Measurements from ENCODE around the gene NXF1. TPM values are rescaled to one million over a fixed set of nuclear protein-coding genes. Genes with fewer than 3 reads are reported as not detected.

Gene NXF1
- total and polyA plus RNA-seq, 2 of the 13 experiments (the other 11 are each of a cell fraction or from before 2014, with no cell fraction given), result 30.4 to 30.9 TPM

DNA sequence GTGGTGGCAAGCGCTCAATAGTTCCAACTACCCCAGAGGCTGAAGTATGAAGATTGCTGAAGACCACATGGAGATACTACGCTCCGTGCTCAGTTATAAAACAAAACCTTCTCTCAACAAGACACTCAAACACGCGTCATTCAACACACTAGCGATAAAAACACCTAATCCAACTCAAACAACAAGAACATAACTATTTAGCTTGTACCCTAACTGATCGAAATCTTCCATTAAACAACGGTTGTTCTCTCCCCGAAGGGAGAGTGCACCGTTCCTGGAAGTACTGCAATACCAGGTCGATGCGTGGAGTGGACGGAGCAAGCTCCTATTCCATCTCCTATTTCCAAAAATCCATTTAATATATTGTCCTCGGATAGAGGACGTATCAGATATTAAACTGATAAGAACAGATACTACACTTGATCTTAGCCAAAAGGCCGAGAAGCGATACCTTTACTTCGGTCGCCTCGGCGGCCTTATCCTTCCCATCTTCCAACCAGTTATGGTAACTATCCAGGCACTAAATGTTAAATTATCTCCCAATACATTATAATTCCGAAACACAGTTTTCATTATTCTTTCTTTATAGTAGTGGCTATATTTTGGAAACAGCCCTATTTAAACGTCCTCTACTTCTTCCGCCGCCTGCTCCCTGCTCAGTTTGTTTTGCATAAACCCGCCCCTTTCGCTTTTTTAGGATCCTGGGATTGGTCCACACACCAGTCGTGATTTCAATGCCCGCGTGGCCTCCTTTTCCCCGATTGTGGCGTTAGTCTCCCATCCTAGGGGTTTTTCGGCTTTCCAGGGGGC lies 36.3 kb upstream of the NXF1 start (continued):
- TF ChIP-seq, protein P1, sequence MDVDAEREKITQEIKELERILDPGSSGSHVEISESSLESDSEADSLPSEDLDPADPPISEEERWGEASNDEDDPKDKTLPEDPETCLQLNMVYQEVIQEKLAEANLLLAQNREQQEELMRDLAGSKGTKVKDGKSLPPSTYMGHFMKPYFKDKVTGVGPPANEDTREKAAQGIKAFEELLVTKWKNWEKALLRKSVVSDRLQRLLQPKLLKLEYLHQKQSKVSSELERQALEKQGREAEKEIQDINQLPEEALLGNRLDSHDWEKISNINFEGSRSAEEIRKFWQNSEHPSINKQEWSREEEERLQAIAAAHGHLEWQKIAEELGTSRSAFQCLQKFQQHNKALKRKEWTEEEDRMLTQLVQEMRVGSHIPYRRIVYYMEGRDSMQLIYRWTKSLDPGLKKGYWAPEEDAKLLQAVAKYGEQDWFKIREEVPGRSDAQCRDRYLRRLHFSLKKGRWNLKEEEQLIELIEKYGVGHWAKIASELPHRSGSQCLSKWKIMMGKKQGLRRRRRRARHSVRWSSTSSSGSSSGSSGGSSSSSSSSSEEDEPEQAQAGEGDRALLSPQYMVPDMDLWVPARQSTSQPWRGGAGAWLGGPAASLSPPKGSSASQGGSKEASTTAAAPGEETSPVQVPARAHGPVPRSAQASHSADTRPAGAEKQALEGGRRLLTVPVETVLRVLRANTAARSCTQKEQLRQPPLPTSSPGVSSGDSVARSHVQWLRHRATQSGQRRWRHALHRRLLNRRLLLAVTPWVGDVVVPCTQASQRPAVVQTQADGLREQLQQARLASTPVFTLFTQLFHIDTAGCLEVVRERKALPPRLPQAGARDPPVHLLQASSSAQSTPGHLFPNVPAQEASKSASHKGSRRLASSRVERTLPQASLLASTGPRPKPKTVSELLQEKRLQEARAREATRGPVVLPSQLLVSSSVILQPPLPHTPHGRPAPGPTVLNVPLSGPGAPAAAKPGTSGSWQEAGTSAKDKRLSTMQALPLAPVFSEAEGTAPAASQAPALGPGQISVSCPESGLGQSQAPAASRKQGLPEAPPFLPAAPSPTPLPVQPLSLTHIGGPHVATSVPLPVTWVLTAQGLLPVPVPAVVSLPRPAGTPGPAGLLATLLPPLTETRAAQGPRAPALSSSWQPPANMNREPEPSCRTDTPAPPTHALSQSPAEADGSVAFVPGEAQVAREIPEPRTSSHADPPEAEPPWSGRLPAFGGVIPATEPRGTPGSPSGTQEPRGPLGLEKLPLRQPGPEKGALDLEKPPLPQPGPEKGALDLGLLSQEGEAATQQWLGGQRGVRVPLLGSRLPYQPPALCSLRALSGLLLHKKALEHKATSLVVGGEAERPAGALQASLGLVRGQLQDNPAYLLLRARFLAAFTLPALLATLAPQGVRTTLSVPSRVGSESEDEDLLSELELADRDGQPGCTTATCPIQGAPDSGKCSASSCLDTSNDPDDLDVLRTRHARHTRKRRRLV (CRISPR knock-in tag; IDR thresholded peaks at IDR 0.05), result peak; percentile 100
- TF ChIP-seq ATRX (CRISPR knock-in tag; IDR thresholded peaks at IDR 0.05; ENCODE audit: borderline replicate concordance), result no peak
- TF ChIP-seq REL (CRISPR knock-in tag; conservative IDR thresholded peaks at IDR 0.05), result peak; percentile 99
- TF ChIP-seq, protein P2, sequence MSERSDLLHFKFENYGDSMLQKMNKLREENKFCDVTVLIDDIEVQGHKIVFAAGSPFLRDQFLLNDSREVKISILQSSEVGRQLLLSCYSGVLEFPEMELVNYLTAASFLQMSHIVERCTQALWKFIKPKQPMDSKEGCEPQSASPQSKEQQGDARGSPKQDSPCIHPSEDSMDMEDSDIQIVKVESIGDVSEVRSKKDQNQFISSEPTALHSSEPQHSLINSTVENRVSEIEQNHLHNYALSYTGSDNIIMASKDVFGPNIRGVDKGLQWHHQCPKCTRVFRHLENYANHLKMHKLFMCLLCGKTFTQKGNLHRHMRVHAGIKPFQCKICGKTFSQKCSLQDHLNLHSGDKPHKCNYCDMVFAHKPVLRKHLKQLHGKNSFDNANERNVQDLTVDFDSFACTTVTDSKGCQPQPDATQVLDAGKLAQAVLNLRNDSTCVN (CRISPR knock-in tag; IDR thresholded peaks at IDR 0.05; ENCODE audit: borderline replicate concordance), result no peak
- TF ChIP-seq, protein P3, sequence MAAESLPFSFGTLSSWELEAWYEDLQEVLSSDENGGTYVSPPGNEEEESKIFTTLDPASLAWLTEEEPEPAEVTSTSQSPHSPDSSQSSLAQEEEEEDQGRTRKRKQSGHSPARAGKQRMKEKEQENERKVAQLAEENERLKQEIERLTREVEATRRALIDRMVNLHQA (CRISPR knock-in tag; IDR thresholded peaks at IDR 0.05), result peak; percentile 92; the same call in 1 of the 2 replicates
- TF ChIP-seq GFI1 (CRISPR knock-in tag; IDR thresholded peaks at IDR 0.05; ENCODE audit: borderline replicate concordance), result peak; percentile 50; the same call in 1 of the 2 replicates
- peak; percentile 94; the same call in 1 of the 2 replicates for TF ChIP-seq ZNF672 (CRISPR knock-in tag; IDR thresholded peaks at IDR 0.05)
- peak; percentile 92 for TF ChIP-seq STAT5B (CRISPR knock-in tag; IDR thresholded peaks at IDR 0.05)
- TF ChIP-seq, protein P4, sequence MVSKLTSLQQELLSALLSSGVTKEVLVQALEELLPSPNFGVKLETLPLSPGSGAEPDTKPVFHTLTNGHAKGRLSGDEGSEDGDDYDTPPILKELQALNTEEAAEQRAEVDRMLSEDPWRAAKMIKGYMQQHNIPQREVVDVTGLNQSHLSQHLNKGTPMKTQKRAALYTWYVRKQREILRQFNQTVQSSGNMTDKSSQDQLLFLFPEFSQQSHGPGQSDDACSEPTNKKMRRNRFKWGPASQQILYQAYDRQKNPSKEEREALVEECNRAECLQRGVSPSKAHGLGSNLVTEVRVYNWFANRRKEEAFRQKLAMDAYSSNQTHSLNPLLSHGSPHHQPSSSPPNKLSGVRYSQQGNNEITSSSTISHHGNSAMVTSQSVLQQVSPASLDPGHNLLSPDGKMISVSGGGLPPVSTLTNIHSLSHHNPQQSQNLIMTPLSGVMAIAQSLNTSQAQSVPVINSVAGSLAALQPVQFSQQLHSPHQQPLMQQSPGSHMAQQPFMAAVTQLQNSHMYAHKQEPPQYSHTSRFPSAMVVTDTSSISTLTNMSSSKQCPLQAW (CRISPR knock-in tag; IDR thresholded peaks at IDR 0.05), result 0 out of 2 replicates have a peak, but pooled peaks have one; percentile 39
- no peak for TF ChIP-seq ZNF501 (CRISPR knock-in tag; IDR thresholded peaks at IDR 0.05)
- no peak for TF ChIP-seq MTF2 (CRISPR knock-in tag; IDR thresholded peaks at IDR 0.05; ENCODE audit: borderline replicate concordance)
- no peak for TF ChIP-seq CC2D1A (CRISPR knock-in tag; IDR thresholded peaks at IDR 0.05)
- TF ChIP-seq MTA1 (CRISPR knock-in tag; IDR thresholded peaks at IDR 0.05; ENCODE audit: borderline replicate concordance), result no peak
- TF ChIP-seq ZNF101 (CRISPR knock-in tag; IDR thresholded peaks at IDR 0.05; ENCODE audit: borderline replicate concordance, low read depth), result peak; percentile 77; the same call in 1 of the 2 replicates
- TF ChIP-seq, protein P5, sequence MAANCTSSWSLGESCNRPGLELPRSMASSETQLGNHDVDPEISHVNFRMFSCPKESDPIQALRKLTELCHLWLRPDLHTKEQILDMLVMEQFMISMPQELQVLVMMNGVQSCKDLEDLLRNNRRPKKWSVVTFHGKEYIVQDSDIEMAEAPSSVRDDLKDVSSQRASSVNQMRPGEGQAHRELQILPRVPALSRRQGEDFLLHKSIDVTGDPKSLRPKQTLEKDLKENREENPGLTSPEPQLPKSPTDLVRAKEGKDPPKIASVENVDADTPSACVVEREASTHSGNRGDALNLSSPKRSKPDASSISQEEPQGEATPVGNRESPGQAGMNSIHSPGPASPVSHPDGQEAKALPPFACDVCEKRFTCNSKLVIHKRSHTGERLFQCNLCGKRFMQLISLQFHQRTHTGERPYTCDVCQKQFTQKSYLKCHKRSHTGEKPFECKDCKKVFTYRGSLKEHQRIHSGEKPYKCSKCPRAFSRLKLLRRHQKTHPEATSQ (CRISPR knock-in tag; IDR thresholded peaks at IDR 0.05; ENCODE audit: borderline replicate concordance), result peak; percentile 84; the same call in 1 of the 2 replicates
- peak; percentile 83 for TF ChIP-seq GATAD1 (CRISPR knock-in tag; IDR thresholded peaks at IDR 0.05)
- TF ChIP-seq, protein P6, sequence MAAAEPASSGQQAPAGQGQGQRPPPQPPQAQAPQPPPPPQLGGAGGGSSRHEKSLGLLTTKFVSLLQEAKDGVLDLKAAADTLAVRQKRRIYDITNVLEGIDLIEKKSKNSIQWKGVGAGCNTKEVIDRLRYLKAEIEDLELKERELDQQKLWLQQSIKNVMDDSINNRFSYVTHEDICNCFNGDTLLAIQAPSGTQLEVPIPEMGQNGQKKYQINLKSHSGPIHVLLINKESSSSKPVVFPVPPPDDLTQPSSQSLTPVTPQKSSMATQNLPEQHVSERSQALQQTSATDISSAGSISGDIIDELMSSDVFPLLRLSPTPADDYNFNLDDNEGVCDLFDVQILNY (CRISPR knock-in tag; conservative IDR thresholded peaks at IDR 0.05), result 0 out of 2 replicates have a peak, but pooled peaks have one; percentile 35
